Spinal cord (tissue), 10 donors: ENCODE data around the gene NYNRIN. TPM values are rescaled to one million over a fixed set of nuclear protein-coding genes. Genes with fewer than 3 reads are reported as not detected.
"Not testable (repeated sequence)": the region's sequence is repeated elsewhere in the genome, so short reads cannot be mapped to it uniquely, and the experiment has no call there.

ENCODE experiments used
- DNase-seq, 6 donors: peaks; one replicate each; pipeline versions ENCODE4 v3.0.0 to v3.0.0-alpha.2; 2013 to 2015; ENCODE audit warnings: low spot score in 6 of 6, low read depth in 4 of 6
- H3K27ac ChIP-seq: one replicate; pipeline ENCODE4 v1.5.1; 2013; ENCODE audit warnings: low read depth, low read length, control low read depth
- H3K27me3 ChIP-seq: one replicate; pipeline ENCODE4 v1.6.1; 2013; ENCODE audit warnings: low read length; ENCODE audit not compliant: control insufficient read depth, insufficient read depth
- H3K36me3 ChIP-seq: one replicate; pipeline ENCODE4 v1.6.1; 2013; ENCODE audit warnings: low read length; ENCODE audit not compliant: control insufficient read depth, insufficient read depth
- H3K4me1 ChIP-seq: one replicate; pipeline ENCODE4 v1.6.1; 2013; ENCODE audit warnings: low read length; ENCODE audit not compliant: control insufficient read depth, insufficient read depth
- H3K4me3 ChIP-seq: one replicate; pipeline ENCODE4 v1.5.1; 2013; ENCODE audit warnings: low read depth, low read length, control low read depth
- H3K9me3 ChIP-seq: one replicate; pipeline ENCODE4 v1.6.1; 2013; ENCODE audit warnings: low read length; ENCODE audit not compliant: control insufficient read depth, insufficient read depth
- WGBS: methylation state at CpG from one replicate; pipeline ENCODE4 v1.1.5; 2013; ENCODE audit warnings: missing lambda C conversion rate; ENCODE audit not compliant: insufficient coverage; 5-methylcytosine and 5-hydroxymethylcytosine counted together
- long read RNA-seq, 4 donors: transcript quantifications; one replicate each; lab custom pipeline, GENCODE V29; 2026
- polyA plus RNA-seq, 2 donors: library from polyadenylated mRNA; unstranded; fragments of 120-200 nt; gene quantifications; one replicate each; pipeline ENCODE4 v1.2.1, GENCODE V29; 2013; ENCODE audit not compliant: insufficient read length in 2 of 2
- total RNA-seq, 2 donors: library from RNA; depleted of rRNA in 1 of 2; stranded (reverse); fragments of 120-200 nt in 1 of 2; fragments of >200 nt in 1 of 2; gene quantifications; one replicate each; pipeline versions ENCODE4 v1.2.3 to v1.2.4, GENCODE V29; 2013 to 2014
- donor health status: healthy.

The NYNRIN gene
- total RNA-seq (10 to 100 TPM; 14.8 to 37.4 TPM), polyA plus RNA-seq (10 to 100 TPM; 25.3 to 35.0 TPM)
- long read RNA-seq, donor 1, partial matches to known transcripts: 8 of 8 reads
- long read RNA-seq, donor 1, other reads (novel, unspliced or antisense): 0 of 8 reads
- long read RNA-seq, donor 2: 0 reads
- long read RNA-seq, donor 3: 0 reads
- long read RNA-seq, donor 4, partial matches to known transcripts: 5 of 5 reads
- long read RNA-seq, donor 4, other reads (novel, unspliced or antisense): 0 of 5 reads

- peak within 1 kb of the TSS; percentile 67 for H3K4me3 ChIP-seq
- no peaks in the 10 kb centered on the region for H3K27me3 ChIP-seq
- no peaks in the 10 kb centered on the region for H3K9me3 ChIP-seq
- under 1% methylated on average over 38 of the region's 57 CpGs for WGBS
- peaks cover 39% of the 10 kb centered on the region for H3K4me1 ChIP-seq
- peak in 4 of 6 donors; percentile 37 to 87 (median 58) for DNase-seq
- H3K27ac ChIP-seq: peak within 1 kb of the TSS; percentile 60
- no peaks in the 10 kb centered on the region for H3K36me3 ChIP-seq
Observed at GRCh38 chr14:24398653-24399446, at the start of gene NYNRIN. TSS of gene NYNRIN (plus strand) at chr14:24399003. CDS start at chr14:24399247, 244 bp downstream.

GRCh38 chr14:24349742-24350141, 49.1 kb upstream of the NYNRIN start:
- 71% methylated on average over 3 of the region's 5 CpGs for WGBS
- Histone ChIP-seq H3K4me1 (no peaks in the 10 kb centered on the region), H3K27me3 (peaks cover 28% of the 10 kb centered on the region), H3K4me3 (no peak overlapping the region), H3K27ac (no peak overlapping the region), H3K36me3 (no peaks in the 10 kb centered on the region), H3K9me3 (no peaks in the 10 kb centered on the region)
- no peak for DNase-seq

GRCh38 chr14:24351517-24351916, 47.3 kb upstream of the NYNRIN start:
- Histone ChIP-seq H3K27ac (no peak overlapping the region), H3K36me3 (no peaks in the 10 kb centered on the region), H3K27me3 (peaks cover 28% of the 10 kb centered on the region), H3K4me1 (no peaks in the 10 kb centered on the region), H3K4me3 (no peak overlapping the region), H3K9me3 (no peaks in the 10 kb centered on the region)
- 21% methylated on average over 4 of the region's 4 CpGs for WGBS
- peak in 1 of 6 donors; percentile 50 for DNase-seq

- no peaks in the 10 kb centered on the region for H3K4me1 ChIP-seq
- no peak overlapping the region for H3K4me3 ChIP-seq
- H3K27me3 ChIP-seq: peaks cover 22% of the 10 kb centered on the region
- no peaks in the 10 kb centered on the region for H3K9me3 ChIP-seq
- 98% methylated on average over 3 of the region's 5 CpGs for WGBS
- H3K27ac ChIP-seq: no peak overlapping the region
- DNase-seq: no peak
- H3K36me3 ChIP-seq: no peaks in the 10 kb centered on the region
Observed at GRCh38 chr14:24353559-24354481, 45.0 kb upstream of the NYNRIN start.

DNA sequence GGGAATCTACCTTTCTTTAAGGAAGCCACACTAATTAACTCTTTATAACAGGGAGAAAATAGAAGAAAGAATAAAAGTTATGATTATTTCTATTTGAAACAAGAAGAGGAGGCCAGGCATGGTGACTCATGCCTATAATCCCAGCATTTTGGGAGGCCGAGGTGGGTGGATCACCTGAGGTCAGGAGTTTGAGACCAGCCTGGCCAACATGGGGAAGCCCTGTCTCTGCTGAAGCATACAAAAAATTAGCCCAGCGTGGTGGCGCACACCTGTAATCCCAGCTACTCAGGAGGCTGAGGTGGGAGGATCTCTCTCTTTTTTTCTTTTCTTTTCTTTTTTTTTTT, 44.3 kb upstream of the NYNRIN start:
- H3K4me1 ChIP-seq, H3K36me3 ChIP-seq, H3K9me3 ChIP-seq, H3K4me3 ChIP-seq, DNase-seq, H3K27ac ChIP-seq: not testable (repeated sequence)
- peaks cover 22% of the 10 kb centered on the region for H3K27me3 ChIP-seq
- whole genome bisulfite sequencing: 80% methylated on average over 1 of the region's 3 CpGs

- H3K27me3 ChIP-seq: peaks cover 21% of the 10 kb centered on the region
- H3K36me3 ChIP-seq: no peaks in the 10 kb centered on the region
- 92% methylated on average over 2 of the region's 7 CpGs for WGBS
- no peak overlapping the region for H3K27ac ChIP-seq
- DNase-seq: no peak
- no peaks in the 10 kb centered on the region for H3K9me3 ChIP-seq
- H3K4me1 ChIP-seq: no peaks in the 10 kb centered on the region
- H3K4me3 ChIP-seq: no peak overlapping the region
Observed at GRCh38 chr14:24355009-24355408, 43.8 kb upstream of the NYNRIN start.

DNA sequence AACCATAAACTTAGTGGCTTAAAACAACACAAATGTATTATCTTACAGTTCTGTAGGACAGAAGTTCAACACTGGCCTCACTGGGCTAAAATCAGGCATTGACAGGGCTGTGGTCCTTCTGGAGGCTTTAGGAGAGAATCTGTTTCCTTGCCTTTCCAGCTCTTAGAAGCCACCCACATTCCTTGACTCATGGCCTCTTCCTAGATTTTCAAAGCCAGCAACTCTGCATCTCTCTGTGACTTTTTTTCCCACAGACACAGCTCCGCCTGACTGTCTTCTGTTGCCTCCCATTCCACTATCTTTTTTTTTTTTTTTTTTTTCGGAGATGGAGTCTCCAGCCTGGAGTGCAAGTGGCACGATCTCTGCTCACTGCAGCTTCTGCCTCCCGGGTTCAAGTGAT, 42.6 kb upstream of the NYNRIN start:
- Histone ChIP-seq H3K27ac (no peak overlapping the region), H3K4me3 (no peak overlapping the region), H3K27me3 (peaks cover 18% of the 10 kb centered on the region), H3K4me1 (no peaks in the 10 kb centered on the region), H3K9me3 (no peaks in the 10 kb centered on the region), H3K36me3 (no peaks in the 10 kb centered on the region)
- DNase-seq: no peak
- 81% methylated on average over 2 of the region's 4 CpGs for WGBS

- Histone ChIP-seq H3K9me3 (no peaks in the 10 kb centered on the region), H3K4me1 (no peaks in the 10 kb centered on the region), H3K27ac (no peak overlapping the region), H3K36me3 (no peaks in the 10 kb centered on the region), H3K4me3 (no peak overlapping the region), H3K27me3 (peaks cover 3% of the 10 kb centered on the region)
- no peak for DNase-seq
- 100% methylated on average over 2 of the region's 3 CpGs for WGBS
Observed at GRCh38 chr14:24360281-24360680, 38.5 kb upstream of the NYNRIN start.

- Histone ChIP-seq H3K4me3 (no peak overlapping the region), H3K4me1 (peaks cover 9% of the 10 kb centered on the region), H3K9me3 (no peaks in the 10 kb centered on the region), H3K27ac (no peak overlapping the region), H3K36me3 (no peaks in the 10 kb centered on the region), H3K27me3 (peaks cover 3% of the 10 kb centered on the region)
- no peak for DNase-seq
- no CpG with 5 or more reads among the region's 2 CpGs for WGBS
Observed at GRCh38 chr14:24361326-24361725, 37.5 kb upstream of the NYNRIN start.
